OCI-LY7 (cell line): Measurements from ENCODE around the gene RAD23A.

Experiments used
- EZH2phosphoT487 ChIP-seq: fragments of 200-600 bp; sonication (generic); IDR thresholded peaks from 2 replicates; pipeline ENCODE4 v1.6.1; 2018; ENCODE audit warnings: low read depth, borderline replicate concordance, mild to moderate bottlenecking, mixed run types, antibody characterized with exemption, low read length, moderate library complexity, mixed read lengths
- TF ChIP-seq, protein P1 (sequence below): fragments of 200-600 bp; sonication (generic); conservative IDR thresholded peaks from 2 replicates; pipeline ENCODE4 v1.5.1; 2014; ENCODE audit warnings: mild to moderate bottlenecking, antibody characterized with exemption, low read length, moderate library complexity, mixed read lengths

- TF ChIP-seq, protein P1, sequence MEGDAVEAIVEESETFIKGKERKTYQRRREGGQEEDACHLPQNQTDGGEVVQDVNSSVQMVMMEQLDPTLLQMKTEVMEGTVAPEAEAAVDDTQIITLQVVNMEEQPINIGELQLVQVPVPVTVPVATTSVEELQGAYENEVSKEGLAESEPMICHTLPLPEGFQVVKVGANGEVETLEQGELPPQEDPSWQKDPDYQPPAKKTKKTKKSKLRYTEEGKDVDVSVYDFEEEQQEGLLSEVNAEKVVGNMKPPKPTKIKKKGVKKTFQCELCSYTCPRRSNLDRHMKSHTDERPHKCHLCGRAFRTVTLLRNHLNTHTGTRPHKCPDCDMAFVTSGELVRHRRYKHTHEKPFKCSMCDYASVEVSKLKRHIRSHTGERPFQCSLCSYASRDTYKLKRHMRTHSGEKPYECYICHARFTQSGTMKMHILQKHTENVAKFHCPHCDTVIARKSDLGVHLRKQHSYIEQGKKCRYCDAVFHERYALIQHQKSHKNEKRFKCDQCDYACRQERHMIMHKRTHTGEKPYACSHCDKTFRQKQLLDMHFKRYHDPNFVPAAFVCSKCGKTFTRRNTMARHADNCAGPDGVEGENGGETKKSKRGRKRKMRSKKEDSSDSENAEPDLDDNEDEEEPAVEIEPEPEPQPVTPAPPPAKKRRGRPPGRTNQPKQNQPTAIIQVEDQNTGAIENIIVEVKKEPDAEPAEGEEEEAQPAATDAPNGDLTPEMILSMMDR, result no peak
- no peak for TF ChIP-seq EZH2phosphoT487
These were observed 41.5 kb downstream of the RAD23A start for GRCh38 chr19:12987190-12987589.
